CD14-positive monocyte (primary cell): ENCODE data around the gene APEX1. TPM values are rescaled to one million over a fixed set of nuclear protein-coding genes. Genes with fewer than 3 reads are reported as not detected.

ENCODE experiments used
- DNase-seq, 3 donors: peaks; one replicate each; pipeline ENCODE4 v3.0.0-alpha.2; 2011 to 2022
- H2AFZ ChIP-seq: 2 replicates; pipeline ENCODE4 v1.6.0; 2012; ENCODE audit warnings: mild to moderate bottlenecking, low read depth, low read length, inconsistent platforms; ENCODE audit not compliant: insufficient read depth, poor library complexity, severe bottlenecking
- H3K27ac ChIP-seq, 2 donors: 1 replicate in 1 of 2; 2 replicates in 1 of 2; pipeline ENCODE4 v1.5.1; 2012 to 2013; ENCODE audit warnings: low read length in 2 of 2, control low read depth in 1 of 2, inconsistent platforms in 1 of 2, low read depth in 1 of 2, mild to moderate bottlenecking in 1 of 2
- H3K27me3 ChIP-seq, 2 donors: one replicate each; pipeline versions ENCODE4 v1.6.0 to v1.6.1; 2011 to 2013; ENCODE audit warnings: low read length in 2 of 2; ENCODE audit not compliant: control insufficient read depth in 2 of 2, insufficient read depth in 2 of 2
- H3K36me3 ChIP-seq, 2 donors: replicated peaks in 1 of 2; 1 replicate in 1 of 2; 2 replicates in 1 of 2; pipeline versions ENCODE4 v1.5.1 to v1.6.1; 2012 to 2013; ENCODE audit warnings: low read length in 2 of 2, control low read depth in 1 of 2, inconsistent platforms in 1 of 2, mild to moderate bottlenecking in 1 of 2; ENCODE audit not compliant: insufficient read depth in 2 of 2, control insufficient read depth in 1 of 2
- H3K4me1 ChIP-seq, 2 donors: 1 replicate in 1 of 2; 2 replicates in 1 of 2; pipeline versions ENCODE4 v1.5.1 to v1.6.1; 2012 to 2013; ENCODE audit warnings: low read length in 2 of 2, control low read depth in 1 of 2, inconsistent platforms in 1 of 2, mild to moderate bottlenecking in 1 of 2, moderate library complexity in 1 of 2; ENCODE audit not compliant: insufficient read depth in 2 of 2, control insufficient read depth in 1 of 2
- H3K4me2 ChIP-seq: replicated peaks from 2 replicates; pipeline ENCODE3; 2012; ENCODE audit warnings: low read length, moderate library complexity, mild to moderate bottlenecking; ENCODE audit not compliant: poor library complexity, severe bottlenecking; ENCODE audit errors: extremely low read depth
- H3K4me3 ChIP-seq, 3 experiments: fragments of 200-600 bp in 1 of 3; sonication (generic) in 1 of 3; replicated peaks in 1 of 3; 1 replicate in 2 of 3; 2 replicates in 1 of 3; pipeline ENCODE4 v1.5.1; 2011 to 2013; ENCODE audit warnings: low read length in 3 of 3, mild to moderate bottlenecking in 3 of 3, control low read depth in 2 of 3, low read depth in 2 of 3, inconsistent platforms in 1 of 3, moderate library complexity in 1 of 3
- H3K79me2 ChIP-seq: 2 replicates; pipeline ENCODE4 v1.6.0; 2012; ENCODE audit warnings: mild to moderate bottlenecking, control low read depth, inconsistent platforms, low read length, moderate library complexity; ENCODE audit not compliant: insufficient read depth
- H3K9ac ChIP-seq: 2 replicates; pipeline ENCODE4 v1.6.0; 2017; ENCODE audit warnings: low read length, mild to moderate bottlenecking; ENCODE audit not compliant: insufficient read depth, poor library complexity, severe bottlenecking
- H3K9me3 ChIP-seq, 2 donors: replicated peaks in 1 of 2; 1 replicate in 1 of 2; 2 replicates in 1 of 2; pipeline versions ENCODE4 v1.5.1 to v1.6.1; 2012 to 2013; ENCODE audit warnings: low read length in 2 of 2, control low read depth in 1 of 2; ENCODE audit not compliant: control insufficient read depth in 1 of 2, insufficient read depth in 1 of 2
- H4K20me1 ChIP-seq: 2 replicates; pipeline ENCODE4 v1.6.0; 2012; ENCODE audit warnings: mild to moderate bottlenecking, low read length, control low read depth, moderate library complexity; ENCODE audit not compliant: insufficient read depth
- H3K27ac Mint-ChIP-seq, 7 donors: one replicate each; pipeline ENCODE4 v1.8.0; 2020; ENCODE audit warnings: mild to moderate bottlenecking in 7 of 7, mixed read lengths in 7 of 7, moderate library complexity in 6 of 7, inconsistent platforms in 2 of 7
- H3K27me3 Mint-ChIP-seq, 3 donors: one replicate each; pipeline ENCODE4 v1.8.0; 2021 to 2022; ENCODE audit warnings: low read depth in 3 of 3, mild to moderate bottlenecking in 3 of 3, mixed read lengths in 3 of 3, moderate library complexity in 3 of 3, inconsistent platforms in 1 of 3
- H3K36me3 Mint-ChIP-seq, 2 donors: one replicate each; pipeline ENCODE4 v1.8.0; 2020; ENCODE audit warnings: mixed read lengths in 2 of 2, inconsistent platforms in 1 of 2, mild to moderate bottlenecking in 1 of 2
- H3K4me1 Mint-ChIP-seq: one replicate; pipeline ENCODE4 v1.8.0; 2020; ENCODE audit warnings: mild to moderate bottlenecking, mixed read lengths
- H3K4me3 Mint-ChIP-seq, 2 donors: one replicate each; pipeline ENCODE4 v1.8.0; 2020; ENCODE audit warnings: mild to moderate bottlenecking in 2 of 2, mixed read lengths in 2 of 2, moderate library complexity in 1 of 2
- H3K9me3 Mint-ChIP-seq, 7 donors: one replicate each; pipeline ENCODE4 v1.8.0; 2020 to 2022; ENCODE audit warnings: mixed read lengths in 7 of 7, mild to moderate bottlenecking in 6 of 7, moderate library complexity in 6 of 7, inconsistent platforms in 2 of 7
- WGBS: methylation state at CpG from one replicate; pipeline ENCODE4 v1.1.5; 2013; ENCODE audit warnings: missing lambda C conversion rate; ENCODE audit not compliant: insufficient coverage; 5-methylcytosine and 5-hydroxymethylcytosine counted together
- intact Hi-C, 2 donors: fragments of 100-400 bp; cut with micrococcal nuclease; formaldehyde crosslinking; loops; one replicate each; pipeline versions ENCODE4 v1.15.0 to v1.15.1; 2023
- polyA plus RNA-seq, 3 donors: library from polyadenylated mRNA; depleted of rRNA in 1 of 3; unstranded in 2 of 3; stranded (reverse) in 1 of 3; fragments of 300-500 nt in 2 of 3; fragments of >200 nt in 1 of 3; fragmentation: Illumina TruSeq in 2 of 3; gene quantifications; 1 replicate in 2 of 3; 2 replicates in 1 of 3; pipeline ENCODE4 v1.2.3, GENCODE V29; 2012 to 2021
- TF ChIP-seq, protein P1 (sequence below): fragments of 200-600 bp; IDR thresholded peaks from one replicate; pipeline ENCODE4 v1.8.0; 2022; ENCODE audit warnings: antibody characterized with exemption, mild to moderate bottlenecking

The APEX1 gene
- polyA plus RNA-seq, 3 donors = 69.7 to 208 (median 85.4) TPM

DNA sequence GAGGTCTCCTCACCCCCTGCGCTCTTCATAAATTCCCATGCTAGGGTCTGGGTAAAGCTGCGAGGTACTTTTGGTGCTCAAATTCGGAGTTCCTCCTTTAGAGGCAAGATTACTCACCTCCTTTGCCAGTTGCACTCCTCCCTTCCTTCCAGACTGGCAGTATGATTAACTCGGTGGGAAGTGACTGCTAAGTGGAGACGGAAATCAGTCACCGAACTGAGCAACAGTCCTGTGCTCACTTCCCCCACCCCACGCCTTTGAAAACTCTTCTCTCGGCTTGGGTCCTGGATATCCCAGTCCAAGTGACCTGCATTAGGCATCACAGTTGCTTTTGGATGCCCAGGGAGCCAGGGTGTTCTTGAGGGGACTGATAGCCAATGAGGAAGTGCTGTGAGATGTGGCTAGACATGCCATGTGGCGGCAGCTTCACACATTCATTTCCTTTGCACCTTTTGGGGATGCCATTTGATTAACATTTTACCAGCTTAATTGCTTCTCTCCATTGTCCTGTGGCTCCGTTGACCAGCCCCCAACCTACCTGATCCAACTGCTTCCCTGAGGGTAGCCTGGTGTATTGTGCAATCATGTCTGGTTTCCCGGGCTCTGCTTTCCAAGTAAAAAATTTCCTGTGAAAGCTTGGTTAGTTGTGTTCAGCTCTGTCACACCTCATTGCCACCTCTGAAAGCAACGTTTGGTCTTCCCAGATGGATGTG lies 15.0 kb downstream of the APEX1 start:
- H3K36me3 Mint-ChIP-seq = peaks cover 39 to 42% of the 10 kb centered on the region in 2 donors
- H2AFZ ChIP-seq = peak overlapping the region; percentile 67
- peak overlapping the region; percentile 98 to 100 for H3K4me3 Mint-ChIP-seq
- H3K4me3 ChIP-seq = peak overlapping the region; percentile 75 to 93 (median 87)
- peaks cover 34% of the 10 kb centered on the region for H3K4me1 Mint-ChIP-seq
- H4K20me1 ChIP-seq = peaks cover 48% of the 10 kb centered on the region
- peak overlapping the region; percentile 97 to 100 for H3K27ac ChIP-seq
- H3K4me1 ChIP-seq = peaks cover 26 to 35% of the 10 kb centered on the region in 2 donors
- WGBS = 0% methylated on average over 1 of the region's 12 CpGs
- DNase-seq = peak; percentile 95 to 98 (median 98)
- H3K27ac Mint-ChIP-seq = peak overlapping the region; percentile 97 to 100 (median 99)
- TF ChIP-seq, protein P1, sequence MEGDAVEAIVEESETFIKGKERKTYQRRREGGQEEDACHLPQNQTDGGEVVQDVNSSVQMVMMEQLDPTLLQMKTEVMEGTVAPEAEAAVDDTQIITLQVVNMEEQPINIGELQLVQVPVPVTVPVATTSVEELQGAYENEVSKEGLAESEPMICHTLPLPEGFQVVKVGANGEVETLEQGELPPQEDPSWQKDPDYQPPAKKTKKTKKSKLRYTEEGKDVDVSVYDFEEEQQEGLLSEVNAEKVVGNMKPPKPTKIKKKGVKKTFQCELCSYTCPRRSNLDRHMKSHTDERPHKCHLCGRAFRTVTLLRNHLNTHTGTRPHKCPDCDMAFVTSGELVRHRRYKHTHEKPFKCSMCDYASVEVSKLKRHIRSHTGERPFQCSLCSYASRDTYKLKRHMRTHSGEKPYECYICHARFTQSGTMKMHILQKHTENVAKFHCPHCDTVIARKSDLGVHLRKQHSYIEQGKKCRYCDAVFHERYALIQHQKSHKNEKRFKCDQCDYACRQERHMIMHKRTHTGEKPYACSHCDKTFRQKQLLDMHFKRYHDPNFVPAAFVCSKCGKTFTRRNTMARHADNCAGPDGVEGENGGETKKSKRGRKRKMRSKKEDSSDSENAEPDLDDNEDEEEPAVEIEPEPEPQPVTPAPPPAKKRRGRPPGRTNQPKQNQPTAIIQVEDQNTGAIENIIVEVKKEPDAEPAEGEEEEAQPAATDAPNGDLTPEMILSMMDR = no peak
- H3K9me3 ChIP-seq = no peaks in the 10 kb centered on the region
- H3K36me3 ChIP-seq = peaks cover 33 to 34% of the 10 kb centered on the region in 2 donors
- H3K9me3 Mint-ChIP-seq = no peaks in the 10 kb centered on the region
- peaks cover 0 to 3% (median 0%) of the 10 kb centered on the region in 3 donors for H3K27me3 Mint-ChIP-seq
- no peaks in the 10 kb centered on the region for H3K27me3 ChIP-seq
- H3K79me2 ChIP-seq = peaks cover 56% of the 10 kb centered on the region
- intact Hi-C loops = loop anchor here (10.0 kb wide), 3 partner anchors 55 to 635 kb away; partner anchors contain the start of genes ANG (in 1 of the 2), RNASE4 (in 1 of the 2), TEP1 (in 1 of the 2) and TMEM253 (in 1 of the 2)
- H3K4me2 ChIP-seq = peak overlapping the region; percentile 87
- H3K9ac ChIP-seq = peak overlapping the region; percentile 100

DNA sequence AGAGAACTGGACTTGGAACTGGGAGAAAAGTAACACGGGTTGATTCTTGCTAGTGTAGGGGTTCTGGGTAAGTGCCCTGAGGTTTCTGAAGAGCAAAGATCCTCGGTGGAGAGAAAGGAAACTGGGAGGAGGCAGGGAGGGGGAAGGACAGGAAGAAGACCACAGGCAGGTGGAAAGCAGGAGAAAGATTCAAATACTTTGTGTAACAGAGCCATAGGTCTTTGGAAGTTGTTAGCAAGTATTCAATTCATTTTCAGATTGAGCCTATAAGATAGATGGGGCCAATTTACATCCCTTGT lies 15.5 kb downstream of the APEX1 start:
- H4K20me1 ChIP-seq = peaks cover 52% of the 10 kb centered on the region
- H3K4me1 ChIP-seq = peaks cover 26 to 35% of the 10 kb centered on the region in 2 donors
- H3K9ac ChIP-seq = peak overlapping the region; percentile 100
- Mint-ChIP-seq H3K36me3 (peaks cover 44 to 47% of the 10 kb centered on the region in 2 donors), H3K9me3 (no peaks in the 10 kb centered on the region), H3K4me3 (peak overlapping the region; percentile 98 to 100), H3K27ac (peak overlapping the region; percentile 97 to 100 (median 99)), H3K4me1 (peaks cover 36% of the 10 kb centered on the region), H3K27me3 (no peaks in the 10 kb centered on the region)
- WGBS = 0% methylated on average over 2 of the region's 2 CpGs
- H2AFZ ChIP-seq = no peak overlapping the region
- peak overlapping the region; percentile 87 for H3K4me2 ChIP-seq
- TF ChIP-seq, protein P1 = no peak
- H3K4me3 ChIP-seq = peak overlapping the region; percentile 75 to 93 (median 87)
- peaks cover 59% of the 10 kb centered on the region for H3K79me2 ChIP-seq
- H3K27ac ChIP-seq = peak overlapping the region; percentile 97 to 100
- intact Hi-C loops = loop anchor here in 1 of 2 donors (10.0 kb wide), 1 partner anchor 214 kb away; the partner anchor contains the start of genes ANG and RNASE4
- no peak for DNase-seq
- H3K27me3 ChIP-seq = no peaks in the 10 kb centered on the region
- peaks cover 38 to 39% of the 10 kb centered on the region in 2 donors for H3K36me3 ChIP-seq
- H3K9me3 ChIP-seq = no peaks in the 10 kb centered on the region
